Thyroid gland (tissue), 4 donors: ENCODE measurements around the gene MAGI2.

Source experiments
- CTCF ChIP-seq, 6 experiments: fragments of 200-600 bp in 3 of 6; fragments of 450-650 bp in 3 of 6; sonication (generic) in 3 of 6; IDR thresholded peaks; one replicate each; pipeline ENCODE4 v1.5.1; 2016 to 2019; ENCODE audit warnings: antibody characterized with exemption in 6 of 6, mild to moderate bottlenecking in 2 of 6, inconsistent platforms in 1 of 6, moderate library complexity in 1 of 6
- POLR2A ChIP-seq, 2 donors: fragments of 450-650 bp; IDR thresholded peaks; one replicate each; pipeline ENCODE4 v1.6.1; 2017; ENCODE audit warnings: antibody characterized with exemption in 2 of 2, mild to moderate bottlenecking in 2 of 2, moderate library complexity in 1 of 2

- TF ChIP-seq CTCF (IDR thresholded peaks at IDR 0.05) (no peak), POLR2A (IDR thresholded peaks at IDR 0.05) (no peak)
These were observed 1.8 kb upstream of the MAGI2 start for GRCh38 chr7:79455173-79455790.
